GM23338 (cell line): Measurements from ENCODE around the gene C10orf105. TPM values are rescaled to one million over a fixed set of nuclear protein-coding genes. Genes with fewer than 3 reads are reported as not detected.

Experiments
- ATAC-seq: fragments of 200-7000 bp; cut with Tn5 transposase; 3 replicates; pipeline ENCODE4 v1.9.1; 2020
- DNase-seq: peaks from one replicate; pipeline ENCODE4 v3.0.0-alpha.2; 2015; ENCODE audit warnings: low spot score
- H2AFZ ChIP-seq: fragments of 200-600 bp; sonication (generic); 2 replicates; pipeline ENCODE4 v1.8.0; 2016; ENCODE audit warnings: antibody characterized with exemption, mild to moderate bottlenecking, moderate library complexity
- H3F3A ChIP-seq: fragments of 200-600 bp; sonication (generic); replicated peaks from 2 replicates; pipeline ENCODE4 v1.8.0; 2017; ENCODE audit warnings: antibody characterized with exemption, mixed run types, low read depth
- H3K27ac ChIP-seq: fragments of 200-600 bp; sonication (generic); 2 replicates; pipeline ENCODE4 v1.6.1; 2016; ENCODE audit warnings: low read depth
- H3K27me3 ChIP-seq: fragments of 200-600 bp; sonication (generic); 2 replicates; pipeline ENCODE4 v1.8.0; 2016; ENCODE audit warnings: mild to moderate bottlenecking, mixed run types, moderate library complexity; ENCODE audit not compliant: insufficient read depth
- H3K36me3 ChIP-seq: fragments of 200-600 bp; sonication (generic); 2 replicates; pipeline ENCODE4 v1.8.0; 2016; ENCODE audit warnings: mild to moderate bottlenecking; ENCODE audit not compliant: insufficient read depth
- H3K4me1 ChIP-seq: fragments of 200-600 bp; sonication (generic); 2 replicates; pipeline ENCODE4 v1.8.0; 2016; ENCODE audit warnings: mild to moderate bottlenecking, moderate library complexity; ENCODE audit not compliant: insufficient read depth
- H3K4me2 ChIP-seq: fragments of 200-600 bp; sonication (generic); 2 replicates; pipeline ENCODE4 v1.7.1; 2017; ENCODE audit warnings: mixed run types
- H3K4me3 ChIP-seq: fragments of 200-600 bp; sonication (generic); 2 replicates; pipeline ENCODE4 v1.6.1; 2016; ENCODE audit warnings: mixed run types
- H3K79me2 ChIP-seq: fragments of 200-600 bp; sonication (generic); replicated peaks from 2 replicates; pipeline ENCODE4 v1.8.0; 2017; ENCODE audit warnings: mild to moderate bottlenecking; ENCODE audit not compliant: insufficient read depth
- H3K9me2 ChIP-seq: fragments of 200-600 bp; sonication (generic); 2 replicates; pipeline ENCODE4 v1.8.0; 2017; ENCODE audit not compliant: insufficient read depth
- H4K20me1 ChIP-seq: fragments of 200-600 bp; sonication (generic); replicated peaks from 2 replicates; pipeline ENCODE4 v1.8.0; 2017; ENCODE audit warnings: mild to moderate bottlenecking; ENCODE audit not compliant: insufficient read depth
- H3K27ac Mint-ChIP-seq: 2 replicates; pipeline ENCODE4 v1.8.0; 2020; ENCODE audit warnings: inconsistent platforms, mild to moderate bottlenecking, moderate library complexity, mixed read lengths
- H3K27me3 Mint-ChIP-seq: 3 replicates; pipeline ENCODE4 v1.8.0; 2022; ENCODE audit warnings: low read depth, mild to moderate bottlenecking, moderate library complexity, mixed read lengths, inconsistent platforms; ENCODE audit not compliant: insufficient read depth, poor library complexity
- H3K36me3 Mint-ChIP-seq: 3 replicates; pipeline ENCODE4 v1.8.0; 2021; ENCODE audit warnings: low read depth, mild to moderate bottlenecking, inconsistent platforms, moderate library complexity, mixed read lengths
- H3K4me1 Mint-ChIP-seq: 3 replicates; pipeline ENCODE4 v1.8.0; 2020; ENCODE audit warnings: mild to moderate bottlenecking, inconsistent platforms, mixed read lengths
- H3K4me3 Mint-ChIP-seq: 3 replicates; pipeline ENCODE4 v1.8.0; 2021; ENCODE audit warnings: moderate library complexity, mild to moderate bottlenecking, inconsistent platforms, mixed read lengths
- H3K9me3 Mint-ChIP-seq: 3 replicates; pipeline ENCODE4 v1.8.0; 2020; ENCODE audit warnings: moderate library complexity, mild to moderate bottlenecking, inconsistent platforms, mixed read lengths
- CREB1 ChIP-seq: fragments of 250-450 bp; sonication (Bioruptor Pico); IDR thresholded peaks from 2 replicates; pipeline ENCODE4 v1.5.0; 2020; ENCODE audit warnings: low read depth, mild to moderate bottlenecking, moderate library complexity
- CTCF ChIP-seq, 2 experiments: fragments of 200-600 bp in 1 of 2; sonication (generic) in 1 of 2; conservative IDR thresholded peaks; 2 replicates each; pipeline versions ENCODE4 v1.5.1 to v1.6.1; 2016 to 2017; ENCODE audit warnings: antibody characterized with exemption in 2 of 2, low read depth in 2 of 2, mild to moderate bottlenecking in 2 of 2, moderate library complexity in 1 of 2
- EZH2 ChIP-seq: fragments of 200-600 bp; sonication (generic); IDR thresholded peaks from one replicate; pipeline ENCODE4 v1.8.0; 2017; ENCODE audit warnings: antibody characterized with exemption, mild to moderate bottlenecking, low read depth; ENCODE audit not compliant: unreplicated experiment
- EZH2phosphoT487 ChIP-seq: fragments of 200-600 bp; sonication (generic); IDR thresholded peaks from one replicate; pipeline ENCODE4 v1.8.1; 2018; ENCODE audit warnings: antibody characterized with exemption; ENCODE audit not compliant: unreplicated experiment
- JUNB ChIP-seq: IDR thresholded peaks from one replicate; pipeline ENCODE4 v1.6.1; 2016; ENCODE audit warnings: antibody characterized with exemption; ENCODE audit not compliant: unreplicated experiment
- NANOG ChIP-seq: IDR thresholded peaks from 2 replicates; pipeline ENCODE4 v1.6.1; 2016; ENCODE audit warnings: antibody characterized with exemption, borderline replicate concordance
- POLR2AphosphoS5 ChIP-seq: IDR thresholded peaks from 2 replicates; pipeline ENCODE4 v1.6.1; 2016; ENCODE audit warnings: antibody characterized with exemption, low read depth
- REST ChIP-seq: IDR thresholded peaks from one replicate; pipeline ENCODE4 v1.6.1; 2018; ENCODE audit warnings: antibody characterized with exemption; ENCODE audit not compliant: unreplicated experiment
- STAT1 ChIP-seq: IDR thresholded peaks from one replicate; pipeline ENCODE4 v1.6.1; 2016; ENCODE audit warnings: antibody characterized with exemption; ENCODE audit not compliant: unreplicated experiment
- ZNF114 ChIP-seq: fragments of 250-450 bp; sonication (Bioruptor Pico); IDR thresholded peaks from 2 replicates; pipeline ENCODE4 v1.5.0; 2020; ENCODE audit warnings: mild to moderate bottlenecking, moderate library complexity
- ZNF331 ChIP-seq: fragments of 250-450 bp; sonication (Bioruptor Pico); IDR thresholded peaks from 2 replicates; pipeline ENCODE4 v1.5.0; 2020; ENCODE audit warnings: low read depth, mild to moderate bottlenecking, moderate library complexity
- ZNF462 ChIP-seq: fragments of 250-450 bp; sonication (Bioruptor Pico); IDR thresholded peaks from 2 replicates; pipeline ENCODE4 v1.5.0; 2020; ENCODE audit warnings: mild to moderate bottlenecking, moderate library complexity
- polyA plus RNA-seq: library from polyadenylated mRNA; unstranded; fragments of >200 nt; fragmentation: Nextera tagmentation; extraction: Ambion mirVana; gene quantifications from 2 replicates; pipeline ENCODE4 v1.2.1, GENCODE V29; 2016
- total RNA-seq: library from RNA; depleted of rRNA; stranded (reverse); fragments of >200 nt; shearing (Covaris generic); gene quantifications from 2 replicates; pipeline ENCODE4 v1.2.3, GENCODE V29; 2014
- TF ChIP-seq, protein P1 (sequence below): IDR thresholded peaks from 2 replicates; pipeline ENCODE4 v1.6.1; 2016; ENCODE audit warnings: antibody characterized with exemption

C10orf105 gene
- total and polyA plus RNA-seq, 2 experiments from 2014 or later, result 0.15 to 0.17 TPM

DNA sequence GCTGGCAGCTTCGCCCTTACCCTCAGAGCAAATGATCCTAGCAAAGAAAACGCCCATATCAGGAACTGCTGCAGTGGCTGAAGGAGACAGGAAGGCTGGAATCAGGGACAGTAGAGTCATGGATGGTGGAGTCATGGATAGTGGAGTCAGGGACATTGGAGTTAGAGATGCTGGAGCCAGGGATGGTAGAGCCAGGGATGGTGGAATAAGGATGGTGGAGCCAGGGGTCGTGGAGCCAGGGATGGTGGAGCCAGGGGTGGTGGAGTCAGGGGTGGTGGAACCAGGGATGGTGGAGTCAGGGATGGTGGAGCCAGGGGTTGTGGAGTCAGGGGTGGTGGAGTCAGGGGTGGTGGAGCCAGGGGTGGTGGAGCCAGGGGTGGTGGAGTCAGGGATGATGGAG lies 31.3 kb downstream of the C10orf105 start:
- H3K4me3 ChIP-seq, result no peak overlapping the region
- peaks cover 13% of the 10 kb centered on the region for H3K4me1 ChIP-seq
- Mint-ChIP-seq H3K36me3 (peaks cover 6% of the 10 kb centered on the region), H3K27me3 (peaks cover 12% of the 10 kb centered on the region), H3K27ac (no peak overlapping the region), H3K4me3 (no peak overlapping the region), H3K4me1 (peaks cover 29% of the 10 kb centered on the region), H3K9me3 (peaks cover 17% of the 10 kb centered on the region)
- H3K9me2 ChIP-seq, result no peaks in the 10 kb centered on the region
- H4K20me1 ChIP-seq, result no peaks in the 10 kb centered on the region
- no peak overlapping the region for H3K27ac ChIP-seq
- no peaks in the 10 kb centered on the region for H3F3A ChIP-seq
- H3K79me2 ChIP-seq, result no peaks in the 10 kb centered on the region
- ATAC-seq (no peak), DNase-seq (no peak)
- H3K4me2 ChIP-seq, result no peak overlapping the region
- TF ChIP-seq STAT1, result no peak
- TF ChIP-seq, protein P1, sequence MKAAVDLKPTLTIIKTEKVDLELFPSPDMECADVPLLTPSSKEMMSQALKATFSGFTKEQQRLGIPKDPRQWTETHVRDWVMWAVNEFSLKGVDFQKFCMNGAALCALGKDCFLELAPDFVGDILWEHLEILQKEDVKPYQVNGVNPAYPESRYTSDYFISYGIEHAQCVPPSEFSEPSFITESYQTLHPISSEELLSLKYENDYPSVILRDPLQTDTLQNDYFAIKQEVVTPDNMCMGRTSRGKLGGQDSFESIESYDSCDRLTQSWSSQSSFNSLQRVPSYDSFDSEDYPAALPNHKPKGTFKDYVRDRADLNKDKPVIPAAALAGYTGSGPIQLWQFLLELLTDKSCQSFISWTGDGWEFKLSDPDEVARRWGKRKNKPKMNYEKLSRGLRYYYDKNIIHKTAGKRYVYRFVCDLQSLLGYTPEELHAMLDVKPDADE, result no peak
- TF ChIP-seq POLR2AphosphoS5, result no peak
- TF ChIP-seq EZH2phosphoT487, result no peak
- no peak for TF ChIP-seq JUNB
- no peak for TF ChIP-seq ZNF462
- TF ChIP-seq CREB1 (CRISPR knock-in tag), result no peak
- no peak for TF ChIP-seq ZNF114 (CRISPR knock-in tag)
- TF ChIP-seq NANOG, result no peak
- no peak for TF ChIP-seq ZNF331 (CRISPR knock-in tag)
- TF ChIP-seq CTCF (conservative IDR thresholded peaks at IDR 0.05; ENCODE audit: low read depth in 2 of 2), result no peak
- TF ChIP-seq REST, result no peak
- TF ChIP-seq EZH2, result no peak
- no peaks in the 10 kb centered on the region for H3K27me3 ChIP-seq
- no peaks in the 10 kb centered on the region for H3K36me3 ChIP-seq
- H2AFZ ChIP-seq, result no peak overlapping the region
